GM18867 (cell line): Measurements from ENCODE around the gene GFOD1.

Experiments
- ATAC-seq: cut with Tn5 transposase; IDR thresholded peaks from one replicate; pipeline ENCODE4 v1.9.1; 2021; ENCODE audit warnings: mild to moderate bottlenecking, moderate library complexity; ENCODE audit not compliant: unreplicated experiment

The GFOD1 gene

DNA sequence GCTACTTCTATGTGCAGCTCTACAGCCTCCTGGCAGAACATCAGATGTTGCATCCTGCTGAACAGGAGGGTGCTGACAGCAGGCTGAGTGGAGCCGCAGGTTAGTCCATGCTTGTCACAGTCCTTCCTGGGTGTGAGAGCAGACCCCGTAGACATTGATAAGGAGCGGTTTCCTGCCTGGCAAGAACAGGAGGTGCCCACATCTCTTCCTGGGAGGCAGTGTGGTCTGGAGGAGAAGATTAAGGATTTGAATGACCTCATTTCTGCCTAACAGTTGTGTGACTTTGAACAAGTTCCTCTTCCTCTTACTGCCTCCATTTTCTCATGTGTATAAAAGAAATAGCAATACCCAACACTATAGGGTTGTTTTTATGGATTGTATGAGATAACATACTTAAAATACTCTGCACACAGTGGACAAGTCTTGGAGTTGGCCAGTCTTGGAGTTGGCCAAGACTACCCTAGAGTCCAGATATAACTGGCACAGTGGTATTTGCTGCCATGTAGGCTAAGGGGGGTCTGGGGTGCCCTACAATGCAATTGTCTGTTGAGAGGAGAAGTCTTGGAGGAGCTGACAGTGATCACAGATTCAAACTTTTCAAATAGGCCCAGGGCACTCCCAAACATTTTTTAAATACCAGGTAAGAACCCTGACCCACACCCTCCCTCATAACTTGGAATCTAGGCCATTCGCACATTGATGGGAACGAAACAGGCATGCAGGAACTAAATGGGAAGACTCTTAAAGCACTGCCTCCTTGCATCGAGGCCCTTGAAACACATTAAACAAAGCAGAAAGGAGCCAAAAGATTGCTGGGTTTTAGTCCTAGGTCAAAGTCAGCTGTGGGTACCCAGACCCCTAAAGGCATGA, 126.5 kb downstream of the GFOD1 start:
- ATAC-seq, result no peak

- no peak for ATAC-seq
Measured at GRCh38 chr6:13359287-13359686, 128.1 kb downstream of the GFOD1 start.

DNA sequence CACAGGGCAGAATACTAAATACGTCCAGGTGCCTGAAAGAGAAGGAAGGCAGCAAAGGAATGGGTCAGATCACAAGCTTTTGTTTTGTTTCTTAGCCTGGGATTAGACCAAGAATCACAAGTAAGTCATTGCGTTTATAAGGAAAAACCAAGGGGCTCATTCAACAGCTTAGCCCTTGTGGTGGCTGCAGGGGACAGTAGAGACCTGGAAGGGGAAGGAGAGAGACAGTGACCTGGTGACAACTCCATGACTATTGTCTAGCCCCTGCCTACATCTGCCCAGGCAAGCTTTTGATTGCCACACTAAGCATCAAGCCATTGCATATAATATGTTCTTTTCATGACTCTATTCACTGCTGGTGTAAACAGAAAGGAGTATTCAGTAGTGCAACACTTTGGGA, 128.9 kb downstream of the GFOD1 start:
- ATAC-seq, result no peak

DNA sequence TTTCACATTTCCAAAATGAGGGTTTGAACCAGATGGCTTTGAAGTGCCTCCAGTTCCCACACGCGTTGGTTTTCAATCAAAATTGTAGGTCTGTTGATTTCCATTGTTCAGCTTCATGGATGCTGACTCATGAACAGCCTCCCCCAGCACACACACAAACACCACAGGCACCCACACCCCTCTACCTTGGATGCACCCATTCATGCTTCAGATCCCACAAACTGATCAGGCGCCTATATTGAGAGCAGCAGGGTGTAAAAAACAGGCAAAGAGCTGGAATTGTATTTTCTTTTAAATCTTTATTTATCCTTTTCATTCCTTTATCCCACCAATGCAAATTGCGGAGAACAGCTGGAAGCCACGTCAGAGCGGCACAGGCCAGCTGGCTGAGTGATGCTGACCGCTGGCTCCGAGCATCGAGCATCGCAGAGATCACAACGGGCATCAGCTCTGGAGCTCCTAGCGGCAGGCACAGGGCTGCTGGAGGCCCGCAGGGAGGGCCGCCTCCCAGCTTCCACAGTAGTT, 129.8 kb downstream of the GFOD1 start:
- no peak for ATAC-seq

- peak; percentile 87 for ATAC-seq
Measured at GRCh38 chr6:13355999-13356785, 131.2 kb downstream of the GFOD1 start.

DNA sequence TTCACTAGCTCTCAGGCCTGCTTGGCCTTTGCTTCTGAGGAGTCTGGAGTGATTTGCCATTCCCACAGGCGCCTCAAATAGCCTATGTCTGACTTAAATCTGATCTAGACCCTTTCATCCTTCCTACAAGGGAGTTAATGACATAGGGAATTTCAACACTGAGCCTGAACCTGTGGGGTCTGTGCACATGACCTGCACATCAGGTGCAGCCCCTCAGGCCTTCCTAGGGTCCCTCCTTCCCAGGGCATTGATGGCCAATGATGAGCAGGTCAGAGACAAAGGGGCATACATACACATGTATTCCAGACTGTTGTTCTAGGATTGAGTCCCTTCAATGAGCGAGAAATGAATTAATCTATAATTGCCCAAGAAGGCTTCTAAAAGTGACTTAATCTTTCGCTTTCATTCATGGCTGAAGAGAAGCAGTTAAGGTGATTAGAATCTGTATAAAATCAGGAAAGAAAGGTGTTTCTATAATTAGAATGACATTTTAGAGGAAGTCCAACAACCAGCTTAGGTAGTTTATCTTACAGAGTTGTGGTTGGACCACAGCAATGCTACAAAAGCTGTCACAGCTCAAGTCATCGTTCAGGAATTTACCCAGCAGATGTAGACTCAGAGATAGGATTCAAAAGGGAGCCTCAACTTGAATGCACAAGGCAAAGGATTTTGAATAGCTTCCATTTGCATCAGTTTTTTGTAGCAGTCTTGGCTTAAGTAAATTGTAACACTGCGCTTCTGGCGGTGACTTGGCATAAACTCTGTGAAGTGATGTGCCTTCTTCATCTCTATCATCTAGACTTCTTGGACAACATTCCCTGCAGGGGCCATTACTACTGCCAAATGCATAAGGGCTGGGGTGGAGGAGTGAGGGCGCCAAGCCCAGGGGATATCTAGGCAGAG, 132.1 kb downstream of the GFOD1 start:
- ATAC-seq, result peak; percentile 25

DNA sequence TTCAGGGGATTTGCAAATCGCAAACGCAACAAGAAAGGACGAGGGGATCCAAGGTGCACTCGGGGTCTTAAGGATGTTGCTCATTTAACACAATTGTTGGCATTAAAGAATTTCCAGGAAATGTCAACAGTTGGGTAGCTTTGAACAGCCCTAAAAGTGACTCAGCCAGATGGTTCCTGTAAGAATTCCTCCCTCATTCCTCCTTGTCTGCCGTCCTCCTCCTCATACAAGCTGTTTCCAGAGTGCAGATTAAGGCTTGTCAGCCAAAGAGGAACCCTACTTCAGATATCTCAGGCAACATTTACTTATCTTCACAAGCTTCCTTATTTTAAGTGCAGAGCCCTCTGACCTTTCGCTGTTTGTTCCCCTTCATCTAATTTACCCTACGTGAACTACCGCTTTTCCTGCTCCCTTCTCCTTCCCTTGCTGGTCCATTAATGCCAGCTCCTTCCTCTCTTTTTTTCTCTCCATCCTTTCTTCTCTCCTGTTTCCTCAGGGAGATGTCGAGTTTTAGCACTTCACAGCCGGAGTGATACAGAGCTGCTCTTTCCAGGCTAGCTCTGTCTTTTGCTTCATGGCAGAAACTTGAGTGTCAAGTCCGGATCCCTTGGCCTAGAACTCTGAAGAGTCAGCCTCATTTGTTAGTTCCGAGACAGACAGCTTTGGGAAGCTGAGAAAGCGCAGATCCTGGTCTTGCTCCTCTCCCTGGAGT, 132.9 kb downstream of the GFOD1 start:
- no peak for ATAC-seq

DNA sequence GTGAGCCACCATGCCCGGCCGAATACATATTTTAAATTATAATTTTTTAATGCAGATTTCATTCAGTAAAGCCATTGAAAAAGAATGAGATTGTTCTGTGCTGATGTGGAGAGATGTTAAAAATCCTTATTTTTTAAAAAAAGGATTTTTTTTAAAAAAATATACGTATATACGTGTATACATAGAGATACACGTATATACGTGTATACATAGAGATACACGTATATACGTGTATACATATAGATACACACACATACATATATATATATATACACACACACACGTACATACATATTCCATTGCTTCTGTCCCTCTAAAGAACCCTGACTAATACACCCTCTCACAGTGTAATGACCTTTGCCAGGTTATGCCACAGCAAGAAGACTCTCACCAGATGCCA, 135.2 kb downstream of the GFOD1 start:
- no peak for ATAC-seq

GRCh38 chr6:13351271-13351670, 136.1 kb downstream of the GFOD1 start:
- no peak for ATAC-seq

DNA sequence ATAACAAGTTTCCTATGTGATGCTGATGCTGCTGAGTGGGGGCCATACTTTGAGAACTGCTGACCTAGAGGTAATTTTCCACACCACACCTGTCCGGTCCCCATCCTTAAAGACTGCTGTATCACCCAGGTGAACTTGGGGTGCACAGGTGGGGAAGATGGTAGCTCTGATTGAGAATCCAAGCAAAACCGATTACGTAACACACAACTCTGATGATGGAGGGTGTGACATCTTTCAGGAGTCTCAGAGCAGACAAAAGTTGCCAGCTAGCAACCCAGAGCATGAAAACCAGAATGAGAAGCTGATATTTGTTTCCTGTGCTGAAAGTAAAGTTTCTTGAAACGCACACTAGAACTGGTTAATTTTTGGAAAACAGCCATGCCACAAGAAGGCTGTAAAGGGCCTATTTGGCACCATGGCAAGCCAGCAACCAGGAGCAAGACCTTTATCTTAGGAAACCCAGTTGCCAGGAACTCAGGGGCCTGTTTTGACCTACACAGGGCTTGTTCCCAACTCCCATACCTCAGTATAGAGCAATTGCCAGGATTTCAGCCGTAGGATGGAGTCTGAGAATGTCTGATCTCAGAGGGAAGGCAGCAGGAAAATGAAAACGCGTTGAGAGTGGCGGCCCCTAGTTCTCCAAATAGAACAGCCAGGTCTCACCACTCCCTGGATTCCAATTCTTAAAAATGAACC, 137.4 kb downstream of the GFOD1 start:
- ATAC-seq, result no peak

GRCh38 chr6:13348334-13349113, 138.9 kb downstream of the GFOD1 start:
- no peak for ATAC-seq

GRCh38 chr6:13346245-13346644, 141.2 kb downstream of the GFOD1 start:
- ATAC-seq, result no peak

GRCh38 chr6:13342414-13343019, 144.9 kb downstream of the GFOD1 start:
- no peak for ATAC-seq

DNA sequence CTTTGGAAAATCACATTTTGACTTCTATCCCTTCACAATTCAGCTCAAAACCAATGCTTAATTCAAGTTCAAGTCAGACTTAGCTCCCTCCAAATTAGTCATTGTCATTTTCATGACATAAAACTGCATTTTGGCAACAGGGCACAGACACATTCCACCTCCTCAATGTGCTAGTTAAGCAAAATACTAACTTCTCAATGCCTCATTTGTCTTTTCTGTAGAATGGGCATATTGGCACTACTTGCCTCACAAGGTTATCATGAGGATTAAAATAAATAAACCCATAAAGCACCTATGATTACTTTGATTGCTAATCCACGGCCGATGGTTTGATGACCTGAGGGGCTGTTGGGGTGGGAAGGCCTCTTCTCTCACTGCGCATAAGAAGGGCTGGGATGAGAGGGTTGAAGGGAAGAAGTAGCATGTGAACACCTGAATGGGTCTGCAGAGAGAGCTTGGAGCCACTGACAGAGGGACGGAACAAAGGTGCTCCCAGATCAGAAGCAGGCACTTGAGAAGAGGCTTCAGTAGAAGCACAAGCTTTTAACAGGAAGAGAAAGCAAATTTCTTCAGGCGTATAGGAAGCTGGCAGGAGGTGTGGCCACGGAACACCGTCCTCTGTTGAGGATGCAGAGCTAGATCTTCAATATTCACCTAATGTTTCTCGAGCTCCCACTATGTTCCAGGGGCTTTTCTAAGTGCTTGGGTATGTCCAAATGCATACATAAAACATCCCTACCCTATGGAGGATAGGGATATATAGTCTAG, 147.4 kb downstream of the GFOD1 start:
- ATAC-seq, result no peak

GRCh38 chr6:13338038-13338437, 149.4 kb downstream of the GFOD1 start:
- ATAC-seq, result no peak

GRCh38 chr6:13336553-13336952, 150.8 kb downstream of the GFOD1 start:
- ATAC-seq, result no peak

GRCh38 chr6:13334953-13335352, 152.4 kb downstream of the GFOD1 start:
- ATAC-seq, result no peak

GRCh38 chr6:13332349-13332706, 155.1 kb downstream of the GFOD1 start:
- no peak for ATAC-seq
